Lung (tissue), 12 donors: Measurements from ENCODE around the gene TNFRSF13B. TPM values are rescaled to one million over a fixed set of nuclear protein-coding genes. Genes with fewer than 3 reads are reported as not detected.

Experiments used
- ATAC-seq: fragments of 200-7000 bp; cut with Tn5 transposase; one replicate; pipeline ENCODE4 v1.9.1; 2020; ENCODE audit warnings: moderate number of reproducible peaks; ENCODE audit not compliant: insufficient read depth, low FRiP score
- DNase-seq, 3 donors: peaks; one replicate each; pipeline ENCODE4 v3.0.0-alpha.2; 2013 to 2017
- H3K27ac ChIP-seq, 2 donors: one replicate each; pipeline ENCODE4 v1.5.1; 2013; ENCODE audit warnings: mild to moderate bottlenecking in 2 of 2, moderate library complexity in 2 of 2, control low read depth in 1 of 2, inconsistent platforms in 1 of 2, low read depth in 1 of 2, low read length in 1 of 2
- H3K27me3 ChIP-seq, 3 donors: one replicate each; pipeline ENCODE4 v1.5.1; 2013; ENCODE audit warnings: low read length in 2 of 3; ENCODE audit not compliant: control insufficient read depth in 3 of 3, insufficient read depth in 3 of 3
- H3K36me3 ChIP-seq, 4 donors: one replicate each; pipeline ENCODE4 v1.5.1; 2013; ENCODE audit warnings: low read length in 4 of 4, mild to moderate bottlenecking in 1 of 4, moderate library complexity in 1 of 4; ENCODE audit not compliant: control insufficient read depth in 4 of 4, insufficient read depth in 4 of 4
- H3K4me1 ChIP-seq, 5 donors: one replicate each; pipeline ENCODE4 v1.5.1; 2013; ENCODE audit warnings: low read length in 5 of 5, mild to moderate bottlenecking in 2 of 5, moderate library complexity in 1 of 5; ENCODE audit not compliant: control insufficient read depth in 5 of 5, insufficient read depth in 5 of 5
- H3K4me3 ChIP-seq: one replicate; pipeline ENCODE4 v1.5.1; 2013; ENCODE audit warnings: mild to moderate bottlenecking, control low read depth, moderate library complexity
- H3K9ac ChIP-seq, 2 donors: one replicate each; pipeline ENCODE4 v1.5.1; 2013; ENCODE audit warnings: low read length in 2 of 2, control low read depth in 1 of 2; ENCODE audit not compliant: insufficient read depth in 1 of 2
- H3K9me3 ChIP-seq, 4 donors: one replicate each; pipeline ENCODE4 v1.5.1; 2013; ENCODE audit warnings: low read length in 3 of 4, mild to moderate bottlenecking in 1 of 4, moderate library complexity in 1 of 4; ENCODE audit not compliant: control insufficient read depth in 4 of 4, insufficient read depth in 3 of 4
- WGBS, 2 donors: extraction: QIAGEN DNeasy Blood & Tissue Kit; methylation state at CpG; one replicate each; pipeline ENCODE4 v1.1.7; 2013; 5-methylcytosine and 5-hydroxymethylcytosine counted together
- polyA plus RNA-seq, 2 donors: library from polyadenylated mRNA; stranded (reverse); fragments of 200-250 nt; gene quantifications; one replicate each; pipeline ENCODE4 v1.2.1, GENCODE V29; 2013
- total RNA-seq, 2 donors: library from RNA; depleted of rRNA in 1 of 2; stranded (reverse); fragments of >200 nt in 1 of 2; gene quantifications; one replicate each; pipeline ENCODE4 v1.2.1, GENCODE V29; 2014 to 2021
- TF ChIP-seq, protein P1 (sequence below): IDR thresholded peaks from 2 replicates; pipeline ENCODE4 v1.5.1; 2012; ENCODE audit warnings: mild to moderate bottlenecking; ENCODE audit errors: control extremely low read depth, extremely low read depth
- donor health status: control.
- donor health status: control.
- donor health status: Bipolar disorder and iron deficiency.
- donor health status: healthy.
- donor health status: DM: yes; HTN: yes; CAD: no.

TNFRSF13B gene
- total and polyA plus RNA-seq, 4 donors: 0.08 to 1.4 (median 0.48) TPM

DNA sequence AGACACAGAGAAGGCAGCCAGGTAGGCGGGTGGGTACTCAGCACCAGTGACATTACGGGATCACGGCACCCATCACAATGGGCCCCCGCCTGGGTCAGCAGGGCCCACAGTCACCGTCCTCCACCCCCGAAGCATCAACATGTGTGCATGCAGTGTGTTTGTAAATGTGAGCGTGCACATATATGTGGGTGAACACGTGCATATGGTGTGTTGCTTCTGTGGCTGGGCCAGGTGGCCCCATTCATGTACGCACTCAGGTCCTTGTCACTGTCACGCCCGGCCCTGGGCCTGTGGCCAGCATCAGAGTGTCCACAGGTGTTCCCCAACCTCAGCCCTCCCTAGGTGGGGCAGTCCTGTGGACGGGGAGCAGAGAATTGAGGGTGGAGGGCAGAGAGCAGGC lies 37.1 kb downstream of the TNFRSF13B start:
- ATAC-seq (no peak), DNase-seq (no peak)
- TF ChIP-seq, protein P1, sequence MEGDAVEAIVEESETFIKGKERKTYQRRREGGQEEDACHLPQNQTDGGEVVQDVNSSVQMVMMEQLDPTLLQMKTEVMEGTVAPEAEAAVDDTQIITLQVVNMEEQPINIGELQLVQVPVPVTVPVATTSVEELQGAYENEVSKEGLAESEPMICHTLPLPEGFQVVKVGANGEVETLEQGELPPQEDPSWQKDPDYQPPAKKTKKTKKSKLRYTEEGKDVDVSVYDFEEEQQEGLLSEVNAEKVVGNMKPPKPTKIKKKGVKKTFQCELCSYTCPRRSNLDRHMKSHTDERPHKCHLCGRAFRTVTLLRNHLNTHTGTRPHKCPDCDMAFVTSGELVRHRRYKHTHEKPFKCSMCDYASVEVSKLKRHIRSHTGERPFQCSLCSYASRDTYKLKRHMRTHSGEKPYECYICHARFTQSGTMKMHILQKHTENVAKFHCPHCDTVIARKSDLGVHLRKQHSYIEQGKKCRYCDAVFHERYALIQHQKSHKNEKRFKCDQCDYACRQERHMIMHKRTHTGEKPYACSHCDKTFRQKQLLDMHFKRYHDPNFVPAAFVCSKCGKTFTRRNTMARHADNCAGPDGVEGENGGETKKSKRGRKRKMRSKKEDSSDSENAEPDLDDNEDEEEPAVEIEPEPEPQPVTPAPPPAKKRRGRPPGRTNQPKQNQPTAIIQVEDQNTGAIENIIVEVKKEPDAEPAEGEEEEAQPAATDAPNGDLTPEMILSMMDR: no peak
- Histone ChIP-seq H3K9ac (no peak overlapping the region), H3K36me3 (no peaks in the 10 kb centered on the region), H3K27ac (no peak overlapping the region), H3K27me3 (peaks cover 0 to 4% (median 0%) of the 10 kb centered on the region in 3 donors), H3K9me3 (no peaks in the 10 kb centered on the region), H3K4me1 (no peaks in the 10 kb centered on the region), H3K4me3 (no peak overlapping the region)
- 94 to 97% methylated on average over 12 of the region's 12 CpGs for WGBS, 2 donors

DNA sequence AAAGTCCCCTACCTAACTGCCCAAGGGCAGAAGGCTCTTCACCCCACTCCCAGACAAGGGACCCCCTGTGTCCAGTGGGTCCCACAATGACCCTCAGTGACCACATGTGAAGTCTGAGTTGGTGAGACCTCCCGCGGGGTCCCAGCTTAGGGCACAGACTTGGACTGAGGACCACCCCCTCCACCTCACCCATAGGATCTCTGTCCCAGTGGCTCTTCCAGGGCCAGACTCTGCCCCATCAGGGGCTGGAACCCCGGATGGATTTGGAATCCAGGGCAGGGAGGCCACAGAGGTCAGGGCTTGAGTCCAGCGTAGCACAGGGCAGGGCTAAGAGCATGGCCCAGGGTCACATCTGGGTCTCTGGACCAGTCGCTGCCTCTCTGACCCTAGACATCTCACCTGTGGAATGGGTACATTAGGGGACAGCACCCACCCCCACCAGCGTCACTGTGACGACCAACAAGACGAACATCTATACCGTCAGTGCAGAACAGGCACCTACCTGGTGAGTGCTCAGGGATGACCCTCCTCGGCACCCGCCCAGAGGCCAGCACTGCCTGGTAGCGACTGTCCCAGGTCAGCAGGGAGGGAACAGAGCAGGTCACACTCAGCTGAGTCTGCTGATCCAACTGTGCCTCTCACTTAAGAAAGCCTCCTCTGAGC lies 37.7 kb downstream of the TNFRSF13B start:
- ATAC-seq: no peak
- H3K9me3 ChIP-seq: no peaks in the 10 kb centered on the region
- peaks cover 0 to 1% (median 0%) of the 10 kb centered on the region in 5 donors for H3K4me1 ChIP-seq
- WGBS, 2 donors: 95 to 97% methylated on average over 12 of the region's 12 CpGs
- no peaks in the 10 kb centered on the region for H3K36me3 ChIP-seq
- TF ChIP-seq, protein P1: no peak
- peak in 1 of 3 donors; percentile 11 for DNase-seq
- no peak overlapping the region for H3K9ac ChIP-seq
- no peak overlapping the region for H3K27ac ChIP-seq
- H3K27me3 ChIP-seq: peaks cover 0 to 4% (median 0%) of the 10 kb centered on the region in 3 donors
- H3K4me3 ChIP-seq: no peak overlapping the region

DNA sequence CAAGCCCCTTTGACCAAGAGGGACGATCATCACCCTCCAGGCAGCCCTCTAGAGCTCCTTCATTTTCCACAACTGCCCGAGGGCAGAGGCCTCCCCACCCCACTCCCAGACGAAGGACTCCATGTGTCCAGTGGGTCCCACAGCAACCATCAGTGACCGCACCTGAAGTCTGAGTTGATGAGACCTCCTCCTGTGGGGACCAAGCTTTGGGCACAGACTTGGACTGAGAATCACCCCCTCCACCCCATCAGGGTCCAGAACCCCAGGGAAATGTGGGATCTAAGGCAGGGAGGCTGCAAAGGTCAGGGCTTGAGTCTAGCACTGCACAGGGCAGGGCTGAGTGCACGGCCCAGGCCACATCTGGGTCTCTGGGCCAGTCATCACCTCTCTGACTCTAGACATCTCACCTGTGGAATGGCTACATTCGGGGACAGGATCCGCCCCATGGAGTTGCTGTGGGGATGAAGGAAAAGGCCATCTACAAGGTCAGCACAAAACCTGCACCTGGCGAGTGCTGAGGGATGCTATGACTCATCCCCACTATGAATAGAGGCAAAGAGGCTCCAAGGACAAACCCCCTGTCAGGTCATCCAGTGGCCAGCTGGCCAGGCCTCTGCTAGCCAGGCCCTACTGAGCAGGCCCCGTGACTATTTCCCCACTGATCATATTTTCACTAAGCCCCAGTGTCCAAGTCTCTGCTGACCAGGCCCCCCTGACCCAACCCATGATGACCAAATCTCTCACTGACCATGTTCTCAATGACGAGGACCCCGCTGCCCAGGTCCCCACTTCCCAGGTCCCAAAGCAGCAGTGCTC lies 38.4 kb downstream of the TNFRSF13B start:
- WGBS, 2 donors: 91 to 98% methylated on average over 11 of the region's 11 CpGs
- ATAC-seq (no peak), DNase-seq (peak in 1 of 3 donors; percentile 3)
- Histone ChIP-seq H3K4me3 (no peak overlapping the region), H3K36me3 (no peaks in the 10 kb centered on the region), H3K27ac (no peak overlapping the region), H3K9ac (no peak overlapping the region), H3K4me1 (peaks cover 0 to 4% (median 0%) of the 10 kb centered on the region in 5 donors), H3K27me3 (peaks cover 0 to 3% (median 0%) of the 10 kb centered on the region in 3 donors), H3K9me3 (no peaks in the 10 kb centered on the region)
- TF ChIP-seq, protein P1: no peak
